Breast epithelium (tissue), 3 donors: Measurements from ENCODE around the gene FARP2.

ENCODE experiments used
- CTCF ChIP-seq, 3 donors: fragments of 450-650 bp; IDR thresholded peaks; one replicate each; pipeline ENCODE4 v1.5.1; 2016 to 2017; ENCODE audit warnings: antibody characterized with exemption in 3 of 3, mild to moderate bottlenecking in 3 of 3, moderate library complexity in 3 of 3
- POLR2A ChIP-seq: fragments of 450-650 bp; IDR thresholded peaks from one replicate; pipeline ENCODE4 v1.6.1; 2016; ENCODE audit warnings: antibody characterized with exemption, mild to moderate bottlenecking, moderate library complexity

GRCh38 chr2:241498115-241499070 is 142.3 kb downstream of the FARP2 start:
- TF ChIP-seq POLR2A, result no peak
- TF ChIP-seq CTCF (IDR thresholded peaks at IDR 0.05), result no peak
